ENCODE results near the gene MELTF. TPM values are rescaled to one million over a fixed set of nuclear protein-coding genes. Genes with fewer than 3 reads are reported as not detected.
A peak's percentile ranks its signal among the peaks of the same experiment; 100 is the strongest.

Gene MELTF
- total and polyA plus RNA-seq, 11 donors = 4.9 to 72.6 (median 10.3) TPM

DNA sequence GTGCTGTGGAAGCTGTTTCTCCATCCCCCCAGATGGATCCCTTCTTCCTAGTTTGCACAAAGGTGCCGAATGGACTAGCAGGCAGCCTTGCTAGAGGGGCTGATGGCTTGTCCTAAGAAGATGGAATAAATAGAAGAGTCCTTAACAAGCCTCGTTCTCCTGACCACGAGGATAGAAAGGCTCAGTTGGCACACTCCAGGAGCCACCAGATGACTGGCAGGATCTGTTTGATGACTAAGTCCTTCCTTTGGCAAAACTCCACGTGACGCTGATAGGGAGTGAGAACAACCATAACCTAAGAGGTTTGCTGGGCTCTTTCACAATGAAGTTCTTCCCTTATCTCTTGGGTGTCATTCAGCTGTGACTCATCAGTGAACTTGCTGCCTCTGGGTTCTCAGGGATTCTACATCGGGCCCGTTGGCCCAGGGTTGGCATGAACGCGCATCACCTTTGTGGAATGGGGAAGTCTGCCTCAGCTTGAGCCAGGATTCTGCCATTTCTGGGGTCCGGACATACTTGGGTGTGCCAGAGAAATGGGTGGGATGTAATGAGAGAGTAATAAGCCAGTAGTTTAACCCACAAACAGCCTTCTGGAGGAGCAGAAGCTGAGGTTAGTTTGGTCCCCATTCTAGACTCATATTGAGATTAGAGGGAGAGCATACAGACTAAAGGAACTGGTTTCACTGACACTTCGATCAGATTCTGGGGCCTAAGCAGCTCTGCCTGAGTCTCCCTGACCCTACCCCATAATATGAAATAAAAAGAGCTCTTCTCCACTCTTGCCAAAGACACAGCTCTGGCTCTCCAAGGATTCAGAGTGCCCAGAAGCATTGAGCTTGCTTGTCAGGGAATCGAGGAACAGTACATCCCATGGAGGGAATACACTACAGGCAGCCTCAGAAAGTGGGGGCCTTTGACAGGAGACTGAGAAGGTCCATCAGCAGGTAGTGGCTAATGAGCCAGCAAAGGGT, 2.0 kb upstream of the MELTF start:
- no peaks in the 10 kb centered on the region for H3K9me3 ChIP-seq
- no peak overlapping the region for H3K4me3 ChIP-seq
- H3K4me1 ChIP-seq = peaks cover 0 to 43% (median 24%) of the 10 kb centered on the region in 12 donors
- intact Hi-C loops (cut with DNase I) = no loop called here
- ATAC-seq (peak; percentile 81 to 95 (median 92)), DNase-seq (peak; percentile 72 to 88 (median 86))
- WGBS, 4 donors = 25 to 31% (median 29%) methylated on average over 11 to 12 of the region's 12 CpGs
- H3K36me3 ChIP-seq = no peaks in the 10 kb centered on the region
- H3K27me3 ChIP-seq = peaks cover 0 to 15% (median 0%) of the 10 kb centered on the region in 9 donors
- peak overlapping the region; percentile 31 to 89 (median 77) for H3K27ac ChIP-seq
- TF ChIP-seq POLR2A (IDR thresholded peaks at IDR 0.05) (no peak), CTCF (IDR thresholded peaks at IDR 0.05) (no peak)

DNA sequence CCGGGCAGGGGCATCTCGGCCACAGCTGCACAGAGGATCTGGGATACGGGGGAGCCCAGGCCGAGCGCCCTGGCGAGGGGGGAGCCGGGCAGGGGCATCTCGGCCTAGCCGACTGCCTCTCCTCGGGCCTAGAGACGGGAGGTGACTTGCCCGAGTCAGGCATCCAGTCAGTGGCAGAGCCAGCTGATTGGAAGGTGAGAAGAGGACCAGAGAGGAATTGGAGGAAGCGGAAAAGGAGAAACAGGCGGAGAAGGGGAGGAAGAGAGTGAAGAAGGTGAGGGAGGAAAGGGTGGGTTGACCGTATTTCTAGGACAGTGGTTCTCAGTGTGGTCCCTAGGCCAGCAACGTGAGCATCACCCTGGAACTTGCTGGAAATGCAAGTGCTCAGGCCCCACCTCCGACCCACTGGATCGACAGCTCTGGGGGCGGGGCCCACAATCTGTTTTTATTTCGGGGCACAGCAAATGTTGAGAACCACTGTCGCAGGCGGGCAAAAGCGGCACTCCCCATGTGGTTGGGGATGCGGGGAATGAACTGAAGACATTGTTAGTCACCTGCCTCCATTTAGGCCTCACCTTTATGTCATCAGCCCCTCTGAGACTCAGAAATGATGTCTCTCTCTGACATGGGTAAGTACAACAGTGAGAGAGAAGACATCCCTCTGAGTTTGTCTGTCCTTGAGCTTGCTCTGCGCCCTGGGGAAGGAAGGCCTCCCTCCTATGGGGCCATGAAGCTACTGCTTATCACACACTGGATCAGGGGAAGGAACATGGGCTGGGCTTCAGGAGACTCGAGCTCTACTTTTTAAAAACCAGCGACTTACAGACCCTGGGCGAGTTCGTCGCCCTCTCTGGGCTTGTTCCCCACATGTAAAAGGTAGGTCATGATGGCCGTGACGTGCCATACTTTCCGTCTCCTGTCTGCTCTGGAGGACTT, 1.0 kb upstream of the MELTF start:
- Histone ChIP-seq H3K4me3 (peak overlapping the region in 2 of 12 donors; percentile 50 to 57), H3K27ac (peak overlapping the region in 11 of 12 donors; percentile 60 to 89 (median 78)), H3K9me3 (no peaks in the 10 kb centered on the region), H3K27me3 (peaks cover 0 to 15% (median 0%) of the 10 kb centered on the region in 9 donors), H3K4me1 (peaks cover 0 to 41% (median 24%) of the 10 kb centered on the region in 12 donors), H3K36me3 (no peaks in the 10 kb centered on the region)
- WGBS, 4 donors = 76 to 89% (median 86%) methylated on average over 30 to 32 of the region's 33 CpGs
- peak in 2 of 5 donors; percentile 48 to 57 for DNase-seq
- ATAC-seq = peak in 1 of 4 donors; percentile 9
- intact Hi-C loops (cut with DNase I) = no loop called here
- TF ChIP-seq CTCF (IDR thresholded peaks at IDR 0.05) (no peak), POLR2A (IDR thresholded peaks at IDR 0.05) (no peak)

GRCh38 chr3:197028728-197029510, 698 bp downstream of the MELTF start:
- DNase-seq (peak in 1 of 5 donors; percentile 61), ATAC-seq (no peak)
- Histone ChIP-seq H3K4me3 (peak overlapping the region; percentile 19 to 68 (median 54)), H3K27me3 (peaks cover 0 to 15% (median 0%) of the 10 kb centered on the region in 9 donors), H3K9me3 (no peaks in the 10 kb centered on the region), H3K4me1 (peaks cover 0 to 38% (median 24%) of the 10 kb centered on the region in 12 donors), H3K27ac (peak overlapping the region in 5 of 12 donors; percentile 32 to 76 (median 56)), H3K36me3 (no peaks in the 10 kb centered on the region)
- no peak for TF ChIP-seq POLR2A (IDR thresholded peaks at IDR 0.05)
- WGBS, 4 donors = 4 to 11% (median 9%) methylated on average over 18 to 67 of the region's 67 CpGs
- intact Hi-C loops (cut with DNase I) = loop anchor here in 1 of 10 donors (2.0 kb wide), 1 partner anchor 26 kb away; no protein-coding TSS in a partner anchor

Measured in heart left ventricle (tissue), 16 donors.